ENCODE measurements around the gene SLC12A9.

GRCh38 chr7:100839361-100839760 is 13.2 kb upstream of the SLC12A9 start:
- TF ChIP-seq EZH2 (IDR thresholded peaks at IDR 0.05; ENCODE audit: borderline replicate concordance, low read depth, low read length, poor library complexity, severe bottlenecking), result no peak
- no peak for TF ChIP-seq CTCF (conservative IDR thresholded peaks at IDR 0.05; ENCODE audit: low read depth, low read length)

Measured in A673 (cell line).